HCT116 (cell line): Measurements from ENCODE around the gene DCLRE1A.

Source experiments
- ATF3 ChIP-seq: IDR thresholded peaks from 2 replicates; pipeline ENCODE4 v1.6.1; 2012
- CTCF ChIP-seq, 3 experiments: fragments of 200-600 bp in 1 of 3; sonication (generic) in 1 of 3; IDR thresholded peaks in 2 of 3; conservative IDR thresholded peaks in 1 of 3; 2 replicates each; pipeline ENCODE4 v1.5.1; 2012 to 2017; ENCODE audit warnings: low read depth in 2 of 3, low read length in 2 of 3, antibody characterized with exemption in 1 of 3, borderline replicate concordance in 1 of 3, control low read depth in 1 of 3, mild to moderate bottlenecking in 1 of 3, mixed read lengths in 1 of 3, mixed run types in 1 of 3, moderate library complexity in 1 of 3; ENCODE audit not compliant: insufficient read depth in 1 of 3
- ELF1 ChIP-seq: IDR thresholded peaks from 2 replicates; pipeline ENCODE4 v1.6.1; 2012; ENCODE audit warnings: low read depth, borderline replicate concordance
- EZH2 ChIP-seq: fragments of 200-600 bp; sonication (generic); IDR thresholded peaks from 2 replicates; pipeline ENCODE4 v1.6.1; 2017; ENCODE audit warnings: antibody characterized with exemption, mixed run types
- EZH2phosphoT487 ChIP-seq: fragments of 200-600 bp; IDR thresholded peaks from 2 replicates; pipeline ENCODE4 v1.6.1; 2018; ENCODE audit warnings: antibody characterized with exemption, borderline replicate concordance
- POLR2A ChIP-seq: IDR thresholded peaks from 2 replicates; pipeline ENCODE4 v1.7.0; 2011; ENCODE audit warnings: borderline replicate concordance; ENCODE audit not compliant: insufficient read depth, insufficient read length; ENCODE audit errors: extremely low read depth
- POLR2AphosphoS5 ChIP-seq: IDR thresholded peaks from 2 replicates; pipeline ENCODE4 v1.6.1; 2011; ENCODE audit warnings: mild to moderate bottlenecking, low read depth, low read length, moderate library complexity
- RAD21 ChIP-seq: IDR thresholded peaks from 2 replicates; pipeline ENCODE4 v1.6.1; 2012; ENCODE audit warnings: low read depth, mild to moderate bottlenecking
- REST ChIP-seq: IDR thresholded peaks from 2 replicates; pipeline ENCODE4 v1.6.1; 2012; ENCODE audit warnings: low read depth
- TCF7L2 ChIP-seq: IDR thresholded peaks from 2 replicates; pipeline ENCODE4 v1.7.0; 2011; ENCODE audit warnings: borderline replicate concordance, inconsistent platforms; ENCODE audit not compliant: insufficient read depth, insufficient read length; ENCODE audit errors: extremely low read depth
- TF ChIP-seq, protein P1 (sequence below): IDR thresholded peaks from 2 replicates; pipeline ENCODE4 v1.6.1; 2011; ENCODE audit warnings: mild to moderate bottlenecking, low read length, moderate library complexity; ENCODE audit not compliant: insufficient replicate concordance; ENCODE audit errors: extremely low read depth

GRCh38 chr10:113825791-113826190, 28.1 kb downstream of the DCLRE1A start:
- TF ChIP-seq CTCF (IDR thresholded peaks at IDR 0.05 in 2 of 3, conservative IDR thresholded peaks at IDR 0.05 in 1 of 3; ENCODE audit: borderline replicate concordance in 1 of 3, insufficient read depth in 1 of 3, low read depth in 2 of 3, low read length in 2 of 3) (no peak), POLR2AphosphoS5 (no peak), TCF7L2 (no peak), EZH2 (no peak), REST (no peak), POLR2A (no peak), ELF1 (no peak), EZH2phosphoT487 (no peak), RAD21 (no peak), ATF3 (no peak)
- TF ChIP-seq, protein P1, sequence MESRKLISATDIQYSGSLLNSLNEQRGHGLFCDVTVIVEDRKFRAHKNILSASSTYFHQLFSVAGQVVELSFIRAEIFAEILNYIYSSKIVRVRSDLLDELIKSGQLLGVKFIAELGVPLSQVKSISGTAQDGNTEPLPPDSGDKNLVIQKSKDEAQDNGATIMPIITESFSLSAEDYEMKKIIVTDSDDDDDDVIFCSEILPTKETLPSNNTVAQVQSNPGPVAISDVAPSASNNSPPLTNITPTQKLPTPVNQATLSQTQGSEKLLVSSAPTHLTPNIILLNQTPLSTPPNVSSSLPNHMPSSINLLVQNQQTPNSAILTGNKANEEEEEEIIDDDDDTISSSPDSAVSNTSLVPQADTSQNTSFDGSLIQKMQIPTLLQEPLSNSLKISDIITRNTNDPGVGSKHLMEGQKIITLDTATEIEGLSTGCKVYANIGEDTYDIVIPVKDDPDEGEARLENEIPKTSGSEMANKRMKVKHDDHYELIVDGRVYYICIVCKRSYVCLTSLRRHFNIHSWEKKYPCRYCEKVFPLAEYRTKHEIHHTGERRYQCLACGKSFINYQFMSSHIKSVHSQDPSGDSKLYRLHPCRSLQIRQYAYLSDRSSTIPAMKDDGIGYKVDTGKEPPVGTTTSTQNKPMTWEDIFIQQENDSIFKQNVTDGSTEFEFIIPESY = no peak
